ENCODE measurements around the gene MDM2.

DNA sequence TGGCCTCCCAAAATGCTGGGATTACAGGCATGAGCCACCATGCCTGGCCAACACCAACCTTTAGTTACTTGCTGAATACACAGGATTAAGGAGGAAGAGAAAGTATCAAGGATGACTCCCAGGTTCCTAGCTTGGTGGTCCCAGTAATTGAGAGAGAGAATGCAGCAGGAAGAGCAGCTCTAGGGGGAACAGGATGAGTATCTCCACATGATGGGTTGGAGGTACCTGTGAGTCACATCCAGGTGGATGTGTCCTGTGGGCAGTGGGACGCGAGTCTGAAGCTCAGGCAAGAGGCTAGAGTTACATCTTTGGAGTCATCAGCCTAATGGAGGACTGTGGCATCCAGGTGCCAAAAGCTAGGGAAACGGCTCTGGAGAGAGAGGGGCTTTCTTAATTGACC, 47.1 kb downstream of the MDM2 start:
- TF ChIP-seq POLR2AphosphoS5 (IDR thresholded peaks at IDR 0.05; ENCODE audit: insufficient read depth in 1 of 2, low read depth in 1 of 2) (no peak), POLR2A (IDR thresholded peaks at IDR 0.05) (no peak)

Data from vagina (tissue), 2 donors.